GM21825 (cell line): ENCODE data around the gene NCCRP1.
A peak's percentile ranks its signal among the peaks of the same experiment; 100 is the strongest.
"Not testable (repeated sequence)": the region's sequence is repeated elsewhere in the genome, so short reads cannot be mapped to it uniquely, and the experiment has no call there.

Experiments
- ATAC-seq: cut with Tn5 transposase; IDR thresholded peaks from one replicate; pipeline ENCODE4 v1.9.1; 2021; ENCODE audit warnings: mild to moderate bottlenecking, moderate library complexity; ENCODE audit not compliant: unreplicated experiment

NCCRP1 gene

GRCh38 chr19:39205449-39205764, 8.6 kb downstream of the NCCRP1 start:
- no peak for ATAC-seq

- ATAC-seq: no peak
These were observed 9.4 kb downstream of the NCCRP1 start for GRCh38 chr19:39206122-39206521.

- ATAC-seq: no peak
These were observed 10.6 kb downstream of the NCCRP1 start for GRCh38 chr19:39207293-39207836.

- no peak for ATAC-seq
These were observed 11.5 kb downstream of the NCCRP1 start for GRCh38 chr19:39208175-39208795.

GRCh38 chr19:39209196-39209595, 12.4 kb downstream of the NCCRP1 start:
- ATAC-seq: no peak

GRCh38 chr19:39211731-39212374, 15.1 kb downstream of the NCCRP1 start:
- ATAC-seq: no peak

GRCh38 chr19:39212375-39212742, 15.6 kb downstream of the NCCRP1 start:
- ATAC-seq: no peak

- ATAC-seq: not testable (repeated sequence)
These were observed 18.6 kb downstream of the NCCRP1 start for GRCh38 chr19:39215323-39215722.

- no peak for ATAC-seq
These were observed 20.3 kb downstream of the NCCRP1 start for GRCh38 chr19:39217094-39217493.

GRCh38 chr19:39218230-39219007, 21.7 kb downstream of the NCCRP1 start:
- no peak for ATAC-seq

GRCh38 chr19:39219108-39219507, 22.3 kb downstream of the NCCRP1 start:
- ATAC-seq: not testable (repeated sequence)

GRCh38 chr19:39223703-39224279, 27.0 kb downstream of the NCCRP1 start:
- no peak for ATAC-seq

- no peak for ATAC-seq
These were observed 28.1 kb downstream of the NCCRP1 start for GRCh38 chr19:39224910-39225309.

- ATAC-seq: no peak
These were observed 33.5 kb downstream of the NCCRP1 start for GRCh38 chr19:39230096-39230764.

- no peak for ATAC-seq
These were observed 35.9 kb downstream of the NCCRP1 start for GRCh38 chr19:39232708-39233107.

GRCh38 chr19:39236527-39236926, 39.8 kb downstream of the NCCRP1 start:
- ATAC-seq: no peak

- peak; percentile 81 for ATAC-seq
These were observed 40.7 kb downstream of the NCCRP1 start for GRCh38 chr19:39237200-39238184.

- no peak for ATAC-seq
These were observed 41.4 kb downstream of the NCCRP1 start for GRCh38 chr19:39238209-39238608.

GRCh38 chr19:39238944-39239343, 42.2 kb downstream of the NCCRP1 start:
- no peak for ATAC-seq

GRCh38 chr19:39240421-39240820, 43.7 kb downstream of the NCCRP1 start:
- ATAC-seq: no peak
